ENCODE data around the gene RBM33.

The RBM33 gene

DNA sequence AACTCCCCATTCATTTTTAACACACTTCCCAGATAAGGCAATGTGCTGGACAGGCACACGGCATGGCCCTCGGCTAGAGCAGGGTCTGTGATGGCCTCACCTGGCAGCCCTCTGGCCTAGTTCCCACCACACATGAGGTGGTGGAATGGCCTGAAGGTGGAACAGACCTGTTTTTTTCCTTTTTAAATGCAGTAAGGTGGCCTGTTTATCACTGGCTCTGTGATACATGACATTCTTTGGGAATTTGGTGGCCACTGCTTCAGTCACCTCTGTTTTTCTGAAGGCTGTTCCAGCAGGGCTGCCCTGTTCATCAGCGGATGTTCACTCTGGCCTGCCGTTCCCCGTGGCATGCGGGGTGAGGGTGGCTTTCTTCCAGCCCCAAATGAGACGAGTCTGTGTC, 131.2 kb downstream of the RBM33 start:
- TF ChIP-seq CEBPB (IDR thresholded peaks at IDR 0.05): no peak
- TF ChIP-seq TCF12 (IDR thresholded peaks at IDR 0.05; ENCODE audit: low read depth): no peak
- no peak for TF ChIP-seq ZBTB7A (IDR thresholded peaks at IDR 0.05; ENCODE audit: low read depth)
- no peak for TF ChIP-seq RAD21 (IDR thresholded peaks at IDR 0.05; ENCODE audit: low read depth)
- TF ChIP-seq TAF1 (IDR thresholded peaks at IDR 0.05; ENCODE audit: low read depth): no peak
- TF ChIP-seq CREB1 (IDR thresholded peaks at IDR 0.05; ENCODE audit: low read depth): no peak
- TF ChIP-seq EGR1 (IDR thresholded peaks at IDR 0.05): no peak
- TF ChIP-seq, protein P1, sequence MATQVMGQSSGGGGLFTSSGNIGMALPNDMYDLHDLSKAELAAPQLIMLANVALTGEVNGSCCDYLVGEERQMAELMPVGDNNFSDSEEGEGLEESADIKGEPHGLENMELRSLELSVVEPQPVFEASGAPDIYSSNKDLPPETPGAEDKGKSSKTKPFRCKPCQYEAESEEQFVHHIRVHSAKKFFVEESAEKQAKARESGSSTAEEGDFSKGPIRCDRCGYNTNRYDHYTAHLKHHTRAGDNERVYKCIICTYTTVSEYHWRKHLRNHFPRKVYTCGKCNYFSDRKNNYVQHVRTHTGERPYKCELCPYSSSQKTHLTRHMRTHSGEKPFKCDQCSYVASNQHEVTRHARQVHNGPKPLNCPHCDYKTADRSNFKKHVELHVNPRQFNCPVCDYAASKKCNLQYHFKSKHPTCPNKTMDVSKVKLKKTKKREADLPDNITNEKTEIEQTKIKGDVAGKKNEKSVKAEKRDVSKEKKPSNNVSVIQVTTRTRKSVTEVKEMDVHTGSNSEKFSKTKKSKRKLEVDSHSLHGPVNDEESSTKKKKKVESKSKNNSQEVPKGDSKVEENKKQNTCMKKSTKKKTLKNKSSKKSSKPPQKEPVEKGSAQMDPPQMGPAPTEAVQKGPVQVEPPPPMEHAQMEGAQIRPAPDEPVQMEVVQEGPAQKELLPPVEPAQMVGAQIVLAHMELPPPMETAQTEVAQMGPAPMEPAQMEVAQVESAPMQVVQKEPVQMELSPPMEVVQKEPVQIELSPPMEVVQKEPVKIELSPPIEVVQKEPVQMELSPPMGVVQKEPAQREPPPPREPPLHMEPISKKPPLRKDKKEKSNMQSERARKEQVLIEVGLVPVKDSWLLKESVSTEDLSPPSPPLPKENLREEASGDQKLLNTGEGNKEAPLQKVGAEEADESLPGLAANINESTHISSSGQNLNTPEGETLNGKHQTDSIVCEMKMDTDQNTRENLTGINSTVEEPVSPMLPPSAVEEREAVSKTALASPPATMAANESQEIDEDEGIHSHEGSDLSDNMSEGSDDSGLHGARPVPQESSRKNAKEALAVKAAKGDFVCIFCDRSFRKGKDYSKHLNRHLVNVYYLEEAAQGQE (IDR thresholded peaks at IDR 0.05; ENCODE audit: low read depth): no peak
- no peak for TF ChIP-seq YY1 (IDR thresholded peaks at IDR 0.05; ENCODE audit: low read depth)
- TF ChIP-seq, protein P2, sequence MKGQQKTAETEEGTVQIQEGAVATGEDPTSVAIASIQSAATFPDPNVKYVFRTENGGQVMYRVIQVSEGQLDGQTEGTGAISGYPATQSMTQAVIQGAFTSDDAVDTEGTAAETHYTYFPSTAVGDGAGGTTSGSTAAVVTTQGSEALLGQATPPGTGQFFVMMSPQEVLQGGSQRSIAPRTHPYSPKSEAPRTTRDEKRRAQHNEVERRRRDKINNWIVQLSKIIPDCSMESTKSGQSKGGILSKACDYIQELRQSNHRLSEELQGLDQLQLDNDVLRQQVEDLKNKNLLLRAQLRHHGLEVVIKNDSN (IDR thresholded peaks at IDR 0.05): no peak
- no peak for TF ChIP-seq FOXM1 (IDR thresholded peaks at IDR 0.05; ENCODE audit: borderline replicate concordance, low read depth)
- no peak for TF ChIP-seq EP300 (IDR thresholded peaks at IDR 0.05; ENCODE audit: borderline replicate concordance)
- TF ChIP-seq, protein P3, sequence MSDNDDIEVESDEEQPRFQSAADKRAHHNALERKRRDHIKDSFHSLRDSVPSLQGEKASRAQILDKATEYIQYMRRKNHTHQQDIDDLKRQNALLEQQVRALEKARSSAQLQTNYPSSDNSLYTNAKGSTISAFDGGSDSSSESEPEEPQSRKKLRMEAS (IDR thresholded peaks at IDR 0.05): no peak
- no peak for TF ChIP-seq TEAD4 (IDR thresholded peaks at IDR 0.05)
- no peak for TF ChIP-seq NFIC (IDR thresholded peaks at IDR 0.05)

DNA sequence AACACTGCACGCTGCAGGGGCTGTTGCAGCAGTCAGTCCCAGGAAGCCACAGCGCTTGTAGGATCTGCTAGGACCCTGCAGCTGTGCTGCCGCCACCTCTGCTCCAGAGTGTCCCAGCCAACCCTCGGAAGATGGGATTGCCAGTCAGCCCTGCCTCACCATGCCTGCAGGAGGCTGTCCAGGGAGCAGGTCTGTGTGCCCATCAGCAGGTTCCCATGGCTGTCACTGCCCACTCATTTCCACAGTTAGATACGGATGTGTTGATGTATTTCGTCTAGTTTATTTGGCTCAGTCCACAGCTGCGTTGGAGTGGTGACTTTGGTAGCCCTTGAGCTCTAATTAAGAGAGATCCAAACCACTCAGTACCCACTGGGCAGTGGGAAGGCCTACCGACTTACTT, 132.1 kb downstream of the RBM33 start:
- TF ChIP-seq, protein P1 (IDR thresholded peaks at IDR 0.05; ENCODE audit: low read depth): no peak
- TF ChIP-seq CEBPB (IDR thresholded peaks at IDR 0.05) (no peak), TCF12 (IDR thresholded peaks at IDR 0.05; ENCODE audit: low read depth) (no peak), EGR1 (IDR thresholded peaks at IDR 0.05) (no peak), CREB1 (IDR thresholded peaks at IDR 0.05; ENCODE audit: low read depth) (no peak)

DNA sequence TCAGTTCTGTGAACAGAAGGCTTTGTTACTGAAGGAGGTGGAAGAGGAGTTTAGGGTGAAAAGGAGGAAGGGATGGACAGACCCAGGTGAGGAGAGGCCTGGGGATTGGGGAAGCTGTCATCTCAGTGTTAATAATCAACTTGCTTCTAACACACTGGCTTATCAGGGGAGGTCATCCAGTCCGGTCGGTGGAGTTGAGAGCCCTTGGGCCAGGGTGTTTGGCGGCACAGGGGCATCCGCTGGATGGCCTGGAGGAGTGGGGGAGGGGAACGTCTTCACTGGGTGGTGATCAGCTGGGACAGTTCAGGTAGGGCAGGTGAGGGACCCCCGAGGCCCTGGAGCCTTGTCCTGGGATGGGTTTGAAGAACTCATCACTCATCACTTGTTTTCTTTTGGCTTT, 133.9 kb downstream of the RBM33 start:
- TF ChIP-seq ZBTB7A (IDR thresholded peaks at IDR 0.05; ENCODE audit: low read depth) (no peak), TCF12 (IDR thresholded peaks at IDR 0.05; ENCODE audit: low read depth) (no peak), TAF1 (IDR thresholded peaks at IDR 0.05; ENCODE audit: low read depth) (no peak), RAD21 (IDR thresholded peaks at IDR 0.05; ENCODE audit: low read depth) (no peak), NFIC (IDR thresholded peaks at IDR 0.05) (no peak), FOXM1 (IDR thresholded peaks at IDR 0.05; ENCODE audit: borderline replicate concordance, low read depth) (no peak), CEBPB (IDR thresholded peaks at IDR 0.05) (no peak), EGR1 (IDR thresholded peaks at IDR 0.05) (no peak), CREB1 (IDR thresholded peaks at IDR 0.05; ENCODE audit: low read depth) (no peak), TEAD4 (IDR thresholded peaks at IDR 0.05) (no peak), EP300 (IDR thresholded peaks at IDR 0.05; ENCODE audit: borderline replicate concordance) (no peak), YY1 (IDR thresholded peaks at IDR 0.05; ENCODE audit: low read depth) (no peak)
- TF ChIP-seq, protein P3 (IDR thresholded peaks at IDR 0.05): no peak
- TF ChIP-seq, protein P1 (IDR thresholded peaks at IDR 0.05; ENCODE audit: low read depth): no peak
- TF ChIP-seq, protein P2 (IDR thresholded peaks at IDR 0.05): no peak

DNA sequence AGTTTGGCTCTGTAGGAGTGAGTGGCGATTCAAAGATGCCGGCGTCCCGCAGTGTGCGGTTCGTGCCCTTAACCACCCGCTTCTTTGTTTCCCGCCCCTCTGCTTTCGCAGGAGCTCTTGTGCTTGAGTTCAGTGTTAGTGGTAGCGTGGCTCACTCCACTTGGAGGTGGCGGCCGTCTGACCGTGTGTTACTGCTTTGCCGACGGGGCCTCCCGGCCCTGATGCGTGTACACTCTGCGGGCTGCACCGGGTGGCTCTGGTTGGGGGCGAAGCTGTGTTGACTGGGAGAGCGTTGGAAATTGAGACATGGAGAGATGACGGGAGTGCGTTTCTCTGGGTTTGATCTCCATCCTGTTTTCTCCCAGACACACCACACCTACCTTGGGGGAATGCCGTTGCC, 136.4 kb downstream of the RBM33 start:
- no peak for TF ChIP-seq FOXM1 (IDR thresholded peaks at IDR 0.05; ENCODE audit: borderline replicate concordance, low read depth)

DNA sequence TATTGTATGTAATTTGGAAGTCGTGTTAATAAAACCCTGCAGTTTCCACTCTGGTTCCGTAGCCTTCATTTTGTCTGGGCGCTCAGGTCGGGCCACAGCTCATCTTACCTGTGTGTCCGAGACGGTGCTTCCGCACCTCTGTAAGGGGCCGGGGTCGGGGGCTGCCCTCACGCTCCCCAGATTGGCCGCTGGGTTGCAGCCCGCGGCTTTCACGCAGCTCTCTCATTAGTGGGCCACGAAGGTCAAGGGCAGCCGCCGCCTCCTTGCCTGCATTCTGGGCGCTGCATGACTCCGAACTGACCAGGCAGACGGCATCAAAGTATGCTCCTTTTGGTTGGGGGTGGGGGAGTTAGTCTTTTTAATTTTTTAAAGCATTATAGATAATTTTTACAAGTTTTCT, 137.0 kb downstream of the RBM33 start:
- TF ChIP-seq CEBPB (IDR thresholded peaks at IDR 0.05) (no peak), YY1 (IDR thresholded peaks at IDR 0.05; ENCODE audit: low read depth) (no peak), FOXM1 (IDR thresholded peaks at IDR 0.05; ENCODE audit: borderline replicate concordance, low read depth) (no peak), EGR1 (IDR thresholded peaks at IDR 0.05) (no peak), CREB1 (IDR thresholded peaks at IDR 0.05; ENCODE audit: low read depth) (no peak), TAF1 (IDR thresholded peaks at IDR 0.05; ENCODE audit: low read depth) (no peak), ZBTB7A (IDR thresholded peaks at IDR 0.05; ENCODE audit: low read depth) (no peak), RAD21 (IDR thresholded peaks at IDR 0.05; ENCODE audit: low read depth) (no peak), TCF12 (IDR thresholded peaks at IDR 0.05; ENCODE audit: low read depth) (no peak), EP300 (IDR thresholded peaks at IDR 0.05; ENCODE audit: borderline replicate concordance) (no peak), TEAD4 (IDR thresholded peaks at IDR 0.05) (no peak), NFIC (IDR thresholded peaks at IDR 0.05) (no peak)
- TF ChIP-seq, protein P1 (IDR thresholded peaks at IDR 0.05; ENCODE audit: low read depth): no peak
- TF ChIP-seq, protein P2 (IDR thresholded peaks at IDR 0.05): no peak
- TF ChIP-seq, protein P3 (IDR thresholded peaks at IDR 0.05): no peak
